HG03442 (cell line): ENCODE measurements around the gene HTR3D.
"Not testable (repeated sequence)": the region's sequence is repeated elsewhere in the genome, so short reads cannot be mapped to it uniquely, and the experiment has no call there.

ENCODE experiments used
- ATAC-seq: cut with Tn5 transposase; IDR thresholded peaks from one replicate; pipeline ENCODE4 v1.9.1; 2021; ENCODE audit warnings: mild to moderate bottlenecking, moderate library complexity; ENCODE audit not compliant: unreplicated experiment

The HTR3D gene, protein sequence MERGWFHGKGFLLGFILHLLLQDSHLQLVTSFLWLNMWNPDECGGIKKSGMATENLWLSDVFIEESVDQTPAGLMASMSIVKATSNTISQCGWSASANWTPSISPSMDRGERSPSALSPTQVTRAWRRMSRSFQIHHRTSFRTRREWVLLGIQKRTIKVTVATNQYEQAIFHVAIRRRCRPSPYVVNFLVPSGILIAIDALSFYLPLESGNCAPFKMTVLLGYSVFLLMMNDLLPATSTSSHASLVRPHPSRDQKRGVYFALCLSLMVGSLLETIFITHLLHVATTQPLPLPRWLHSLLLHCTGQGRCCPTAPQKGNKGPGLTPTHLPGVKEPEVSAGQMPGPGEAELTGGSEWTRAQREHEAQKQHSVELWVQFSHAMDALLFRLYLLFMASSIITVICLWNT

DNA sequence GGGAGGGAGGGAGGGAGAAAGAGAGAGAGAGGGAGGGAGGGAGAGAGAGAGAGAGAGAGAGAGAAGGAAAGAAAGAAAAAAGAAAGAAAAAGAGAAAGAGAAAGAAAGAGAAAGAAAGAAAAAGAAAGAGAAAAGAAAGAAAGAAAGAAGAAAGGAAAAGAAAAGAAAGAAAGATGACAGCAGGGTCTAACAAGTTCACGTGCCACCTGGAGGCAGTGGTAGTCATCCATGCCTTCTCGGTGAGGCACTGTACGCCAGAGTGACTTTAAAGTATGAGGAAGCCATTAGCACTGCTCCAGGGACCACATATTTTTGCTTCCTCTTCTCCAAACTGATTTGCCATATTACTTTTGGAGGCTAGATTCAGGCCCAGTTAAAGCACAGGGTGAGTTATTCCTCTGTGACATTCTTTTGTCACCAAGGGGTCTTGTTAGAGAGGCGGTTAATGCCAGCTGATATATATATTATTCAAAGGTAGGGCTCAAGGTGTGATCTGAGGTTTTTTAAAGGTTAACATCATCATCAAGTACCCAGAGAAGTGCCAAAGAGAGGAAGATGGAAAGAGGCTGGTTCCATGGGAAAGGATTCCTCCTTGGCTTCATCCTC lies at the start of gene HTR3D:
TSS of gene HTR3D (plus strand) at position 556 of the 606 bp plus-strand sequence. CDS start at position 556, 0 bp downstream.
- ATAC-seq: no peak

DNA sequence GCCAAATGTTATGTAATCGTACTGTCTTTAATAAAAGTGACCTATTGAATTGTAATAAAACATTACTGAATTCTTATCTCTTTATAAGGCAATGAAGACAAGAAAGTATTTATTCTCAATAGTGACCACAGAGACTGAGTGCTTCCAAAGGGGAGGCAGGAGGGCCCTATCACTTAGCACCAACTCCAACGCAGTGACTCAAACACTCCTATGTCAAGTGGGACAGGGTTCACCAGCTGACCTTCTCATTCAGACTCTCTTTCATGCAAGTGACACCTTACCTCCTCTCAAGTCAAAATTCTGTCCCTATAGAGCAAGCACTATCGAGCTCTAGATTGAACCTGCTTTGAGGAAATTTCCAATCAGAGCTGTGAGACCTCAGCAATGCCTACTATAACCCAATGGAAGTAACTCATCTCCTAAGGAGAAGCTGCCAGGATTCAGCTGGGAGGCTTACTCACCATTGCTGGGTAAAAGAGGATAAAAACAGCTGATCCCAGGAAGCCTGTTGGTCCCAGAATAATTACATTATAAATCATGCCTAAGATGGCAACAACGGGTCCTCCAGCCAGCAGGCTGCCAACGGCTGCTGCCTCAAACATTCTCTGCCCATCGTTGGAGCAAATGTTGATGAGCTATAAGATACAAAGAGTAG lies 49.4 kb upstream of the HTR3D start:
- no peak for ATAC-seq

DNA sequence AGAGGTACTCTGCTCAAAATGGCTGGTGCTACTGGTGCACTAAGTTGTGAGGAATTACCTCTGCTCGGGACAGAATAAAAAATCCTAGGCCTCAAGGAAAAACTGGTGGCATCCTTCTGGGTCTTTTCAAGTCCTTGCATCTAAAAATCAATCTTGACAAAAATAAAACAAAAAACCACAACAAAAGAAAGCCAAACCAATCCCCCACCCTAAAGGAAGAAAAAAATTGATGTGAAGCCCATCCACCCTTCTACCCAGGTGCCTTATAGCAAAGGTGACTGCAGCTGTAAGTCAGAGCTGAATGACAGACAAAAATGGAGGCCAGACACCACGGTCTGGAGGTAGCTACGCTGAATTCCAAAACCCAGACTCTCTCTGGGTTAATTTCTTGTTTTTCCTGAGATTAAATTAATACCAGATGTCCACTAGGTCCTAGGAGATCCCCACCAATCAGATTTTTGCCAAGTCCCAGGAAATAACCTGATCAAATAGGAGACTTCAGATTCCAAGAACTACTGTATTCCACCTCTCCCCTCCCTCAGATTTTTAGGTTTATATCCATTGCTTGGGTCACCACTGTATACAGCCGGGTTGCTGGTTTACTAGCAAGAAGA lies 47.3 kb upstream of the HTR3D start:
- ATAC-seq: no peak

DNA sequence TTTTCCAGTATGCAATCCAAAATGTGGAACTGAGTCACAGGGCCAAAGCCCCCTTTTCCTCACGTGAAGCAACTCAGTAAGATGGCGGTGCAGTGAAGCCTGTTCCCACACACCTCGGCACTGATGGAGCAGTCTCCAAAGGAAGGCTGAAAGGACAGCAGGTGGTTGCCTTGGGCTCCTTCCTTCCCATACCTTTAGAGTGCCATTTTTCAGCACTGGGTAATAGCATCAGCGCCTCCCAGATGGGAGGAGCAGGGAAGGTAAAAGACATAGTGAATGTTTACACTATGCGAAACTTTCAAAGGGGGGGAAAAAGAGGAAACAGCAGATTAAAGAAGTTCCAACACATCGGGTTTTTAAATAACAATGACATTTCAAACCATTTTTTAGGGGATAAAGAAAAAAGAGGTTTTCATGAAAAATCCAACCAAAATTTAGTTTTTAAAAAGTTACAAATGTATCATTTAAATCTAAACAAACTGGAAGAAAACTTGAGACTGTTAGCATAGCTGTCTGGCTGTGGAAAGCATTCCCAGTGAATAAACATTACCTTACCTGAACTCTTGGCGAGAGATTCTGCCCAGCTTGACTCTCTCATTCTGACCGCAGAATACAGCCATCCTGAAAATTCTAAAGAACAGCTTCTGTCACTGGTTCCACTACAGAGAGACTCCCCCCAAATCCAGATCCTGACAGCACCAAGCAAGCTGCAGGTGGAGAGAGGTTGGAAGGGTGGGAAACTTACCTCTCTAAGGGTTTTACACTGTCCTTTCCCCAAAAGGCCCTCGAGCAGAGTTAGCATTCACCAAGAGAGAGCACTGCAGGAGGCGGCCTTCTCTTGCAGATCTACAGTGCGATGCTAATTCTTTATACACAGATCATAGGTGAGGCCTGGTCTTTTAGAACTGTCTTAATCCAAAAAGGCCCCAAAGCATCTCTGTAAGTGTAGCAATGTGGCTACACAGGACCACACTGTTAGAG lies 46.5 kb upstream of the HTR3D start:
- no peak for ATAC-seq

DNA sequence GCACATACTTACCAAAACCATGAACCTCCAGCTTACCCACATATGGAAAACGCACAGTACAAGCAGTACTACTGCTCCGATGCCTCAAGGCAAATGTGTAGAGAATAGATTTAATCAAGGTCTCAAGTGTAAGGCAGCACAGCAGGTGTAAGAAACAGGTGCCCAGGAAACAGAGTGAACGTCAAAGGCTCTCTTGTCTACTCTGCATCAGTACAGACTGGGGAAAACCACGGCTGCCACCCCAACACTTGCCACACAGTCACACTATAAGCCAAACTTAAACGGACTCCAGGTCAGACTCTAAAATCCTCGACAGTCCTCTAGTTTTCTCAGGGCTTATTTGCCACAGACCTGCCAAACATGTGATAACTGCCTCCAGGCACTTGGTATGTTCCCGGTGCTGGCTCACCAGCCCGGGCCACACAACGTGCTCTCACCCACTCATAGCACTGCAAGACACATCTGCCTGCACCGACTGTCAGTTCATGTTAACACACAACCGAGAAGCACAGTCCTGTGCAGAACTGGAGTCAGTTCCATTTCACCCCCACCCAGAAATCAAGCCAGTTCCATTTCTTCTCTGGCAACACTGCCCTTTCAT lies 44.4 kb upstream of the HTR3D start:
- no peak for ATAC-seq

DNA sequence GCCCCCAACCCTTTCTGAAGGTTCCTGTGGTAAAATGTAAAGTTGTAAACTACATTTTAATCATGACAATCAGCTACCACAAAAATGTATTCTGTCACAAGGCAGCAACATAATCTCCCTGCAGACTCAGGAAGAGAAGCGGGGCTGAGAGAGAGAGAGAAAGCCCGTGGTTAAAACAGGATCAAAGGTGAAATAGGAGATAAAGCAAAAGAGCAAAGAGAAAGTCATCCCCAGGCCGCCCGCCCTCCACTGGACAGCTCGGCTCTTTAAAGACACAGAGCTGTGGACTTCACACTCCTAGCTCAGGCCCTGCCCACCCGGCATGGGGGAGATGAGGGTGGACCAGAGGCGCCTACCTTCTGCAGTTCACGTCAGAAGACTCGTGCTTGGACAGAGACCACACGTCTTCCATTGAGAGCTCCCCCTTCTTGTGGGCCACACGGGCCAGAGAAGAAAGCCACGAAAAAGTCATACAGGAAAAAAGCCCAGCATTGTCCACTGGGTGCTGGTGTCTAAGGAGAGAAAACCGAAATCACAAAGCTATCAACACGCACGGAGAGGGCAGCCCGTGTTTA lies 43.2 kb upstream of the HTR3D start:
- ATAC-seq: no peak

DNA sequence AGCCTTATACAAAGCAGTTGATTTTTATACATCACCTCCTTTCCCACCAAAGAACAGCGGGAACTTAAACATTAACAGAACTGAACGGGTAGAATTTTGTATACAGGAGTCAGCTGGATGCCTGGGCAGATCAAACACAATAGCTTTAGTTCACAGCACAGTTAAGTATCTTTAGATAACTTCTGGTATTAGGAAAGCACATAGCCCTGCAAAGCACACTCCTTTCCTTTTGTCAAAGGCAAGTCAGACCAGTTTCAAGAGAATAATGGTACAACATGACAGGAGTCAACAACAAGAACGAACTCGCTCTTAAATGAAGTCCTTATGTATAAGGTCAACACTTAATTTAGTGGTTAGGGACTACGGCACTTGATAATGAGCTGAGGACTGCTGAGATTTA lies 40.1 kb upstream of the HTR3D start:
- ATAC-seq: no peak

DNA sequence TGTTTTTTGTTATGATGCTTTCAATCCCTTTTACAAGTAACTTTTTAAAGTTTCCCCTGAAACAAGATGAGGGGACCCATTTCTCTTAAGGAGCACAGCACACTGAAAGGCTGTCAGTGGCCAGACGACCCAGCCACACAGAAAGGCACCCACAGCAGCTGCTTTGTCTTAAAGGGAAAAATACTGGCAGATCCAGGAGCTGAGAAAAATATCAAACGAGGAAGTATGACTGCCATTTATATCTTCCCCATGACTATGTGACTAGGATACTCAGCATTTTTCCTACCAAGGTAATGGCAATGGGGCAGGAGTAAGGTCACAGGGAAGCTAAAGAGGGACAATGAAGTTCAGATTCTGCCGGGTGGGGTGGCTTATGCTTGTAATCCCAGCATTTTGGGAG lies 29.8 kb upstream of the HTR3D start:
- no peak for ATAC-seq

DNA sequence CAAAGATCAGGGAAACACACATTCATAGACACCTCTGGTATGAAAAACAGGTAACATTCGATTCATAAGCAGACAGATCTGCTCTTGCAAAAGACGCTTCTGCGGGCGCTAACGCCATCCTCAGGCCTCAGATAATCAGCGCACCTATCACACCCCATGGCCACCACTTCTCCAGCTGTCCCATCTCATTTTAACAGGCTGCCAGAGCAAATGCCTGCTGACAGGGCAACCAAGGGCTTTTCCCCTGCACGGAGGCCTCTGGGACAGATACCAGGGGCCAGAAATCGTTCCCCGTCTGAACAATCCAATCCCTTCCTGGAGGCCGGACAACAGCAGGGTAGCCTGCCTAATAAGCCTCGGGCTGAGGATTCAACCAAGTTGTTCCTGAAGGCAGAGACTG lies 29.1 kb upstream of the HTR3D start:
- no peak for ATAC-seq

DNA sequence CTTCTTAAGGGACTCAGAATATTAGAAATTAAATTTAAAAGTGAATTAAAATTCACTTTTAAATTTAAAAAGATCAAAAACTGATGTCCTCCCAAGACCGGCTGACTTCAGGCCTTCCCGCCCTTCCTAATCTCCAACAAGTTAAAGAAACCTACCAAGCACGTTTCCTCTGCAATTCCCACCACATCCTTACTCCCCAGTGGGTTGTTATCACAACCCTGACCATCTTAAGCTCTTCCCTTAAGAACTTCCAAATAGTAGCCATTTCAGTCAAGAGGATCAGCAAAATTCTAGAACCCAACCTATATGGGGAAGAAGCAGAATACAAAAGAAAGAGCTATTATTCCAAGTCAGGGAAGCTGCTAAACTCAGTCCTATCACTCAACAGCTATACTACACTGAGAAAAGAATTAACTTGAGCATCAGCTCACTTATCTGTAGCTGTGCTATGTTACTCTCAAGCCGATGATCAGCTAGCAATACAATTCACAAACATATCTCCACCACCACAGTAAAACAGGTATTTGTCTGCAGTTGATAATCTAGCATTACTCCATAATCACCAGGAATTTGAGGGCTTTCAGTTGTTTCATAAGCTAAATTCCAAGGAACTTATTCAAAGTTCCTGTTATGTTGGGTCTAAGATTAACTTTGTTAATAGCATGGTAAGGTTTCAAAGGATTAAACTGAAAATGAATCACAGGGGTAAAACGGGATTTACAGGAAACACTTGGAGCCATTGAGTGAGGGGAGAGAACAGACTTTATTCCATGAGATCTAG lies 28.2 kb upstream of the HTR3D start:
- no peak for ATAC-seq

DNA sequence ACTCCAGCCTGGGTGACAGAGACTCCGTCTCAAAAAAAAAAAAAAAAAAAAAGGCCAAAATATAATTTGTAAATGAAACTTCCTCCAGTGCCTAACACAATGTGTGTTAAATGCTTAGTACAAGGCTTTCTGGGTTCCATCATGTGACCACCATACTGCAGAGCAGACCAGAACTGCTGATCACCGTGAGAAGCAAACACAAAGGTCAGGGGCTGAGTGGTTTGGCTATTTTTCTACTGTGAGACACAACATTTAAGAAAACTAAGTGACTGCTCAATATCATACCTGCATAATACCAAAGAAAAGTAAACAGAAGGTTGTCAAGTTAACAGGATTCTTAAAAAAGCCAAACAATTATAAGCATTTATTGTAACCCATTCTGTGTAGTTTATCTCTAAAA lies 27.1 kb upstream of the HTR3D start:
- no peak for ATAC-seq

DNA sequence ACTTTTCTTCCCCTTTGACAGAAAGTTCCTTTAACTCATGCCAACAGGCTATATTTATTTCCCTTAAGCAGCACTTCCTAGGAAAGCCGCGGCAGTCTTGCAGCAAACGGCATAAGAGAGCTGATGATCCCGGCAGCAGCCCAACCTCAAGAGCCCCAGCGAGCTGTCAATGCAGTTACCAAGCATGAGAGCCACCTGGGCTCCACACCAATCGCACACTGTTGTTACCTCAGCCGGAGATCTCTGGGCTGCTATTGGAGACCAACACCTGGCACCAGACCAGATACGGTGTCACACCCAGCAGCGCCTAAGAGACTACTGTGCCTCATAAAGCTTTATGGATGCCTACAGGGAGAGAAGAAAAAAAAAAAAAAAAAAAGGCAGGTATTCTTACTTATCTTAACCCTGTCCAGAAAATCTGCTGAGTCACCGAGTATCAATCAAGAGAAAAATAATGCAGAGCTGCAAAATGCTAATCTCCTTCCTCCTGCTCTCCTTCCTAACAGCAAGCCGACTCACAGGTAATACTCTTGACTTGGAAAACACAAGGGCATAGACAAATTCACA lies 25.5 kb upstream of the HTR3D start:
- no peak for ATAC-seq

DNA sequence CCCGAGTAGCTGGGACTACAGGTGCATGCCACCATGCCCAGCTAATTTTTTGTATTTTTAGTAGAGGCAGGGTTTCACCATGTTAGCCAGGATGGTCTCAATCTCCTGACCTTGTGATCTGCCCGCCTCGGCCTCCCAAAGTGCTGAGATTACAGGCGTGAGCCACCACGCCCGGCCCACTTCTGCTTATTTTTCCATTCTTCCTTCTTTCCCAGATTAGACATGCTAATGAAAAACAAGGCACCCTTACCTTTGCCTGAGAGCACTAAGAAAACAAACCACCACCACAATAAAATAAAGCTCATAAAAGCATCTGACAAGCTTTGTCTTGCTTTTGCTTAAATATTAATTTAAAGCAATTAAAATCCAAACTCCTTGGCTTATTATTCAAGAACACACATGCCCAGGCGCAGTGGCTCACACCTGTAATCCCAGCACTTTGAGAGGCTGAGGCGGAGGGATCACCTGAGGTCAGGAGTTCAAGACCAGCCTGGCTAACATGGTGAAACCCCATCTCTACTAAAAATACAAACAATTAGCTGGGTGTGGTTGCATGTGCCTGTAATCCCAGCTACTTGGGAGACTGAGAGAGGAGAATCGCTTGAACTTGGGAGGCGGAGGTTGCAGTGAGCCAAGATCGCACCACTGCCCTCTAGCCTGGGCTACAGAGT lies 24.3 kb upstream of the HTR3D start:
- ATAC-seq: not testable (repeated sequence)

DNA sequence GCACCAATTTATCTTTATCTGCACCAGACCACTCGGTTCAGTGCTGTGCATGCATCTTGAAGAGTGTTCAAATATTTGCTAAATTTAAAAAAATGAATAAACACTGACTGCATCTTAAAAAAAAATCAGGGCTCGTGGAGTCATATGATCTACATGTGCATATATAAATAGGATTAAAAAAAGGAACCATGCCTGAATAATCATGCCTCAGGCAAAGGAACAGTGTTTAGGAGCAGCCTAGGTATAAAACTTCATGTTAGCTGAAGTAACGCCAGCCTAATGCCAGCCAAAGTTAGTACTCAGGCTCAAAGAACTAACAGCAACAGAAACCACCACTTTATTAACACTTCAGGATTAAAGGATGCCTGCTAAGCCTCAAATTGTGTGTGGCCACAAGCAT lies 23.4 kb upstream of the HTR3D start:
- no peak for ATAC-seq

DNA sequence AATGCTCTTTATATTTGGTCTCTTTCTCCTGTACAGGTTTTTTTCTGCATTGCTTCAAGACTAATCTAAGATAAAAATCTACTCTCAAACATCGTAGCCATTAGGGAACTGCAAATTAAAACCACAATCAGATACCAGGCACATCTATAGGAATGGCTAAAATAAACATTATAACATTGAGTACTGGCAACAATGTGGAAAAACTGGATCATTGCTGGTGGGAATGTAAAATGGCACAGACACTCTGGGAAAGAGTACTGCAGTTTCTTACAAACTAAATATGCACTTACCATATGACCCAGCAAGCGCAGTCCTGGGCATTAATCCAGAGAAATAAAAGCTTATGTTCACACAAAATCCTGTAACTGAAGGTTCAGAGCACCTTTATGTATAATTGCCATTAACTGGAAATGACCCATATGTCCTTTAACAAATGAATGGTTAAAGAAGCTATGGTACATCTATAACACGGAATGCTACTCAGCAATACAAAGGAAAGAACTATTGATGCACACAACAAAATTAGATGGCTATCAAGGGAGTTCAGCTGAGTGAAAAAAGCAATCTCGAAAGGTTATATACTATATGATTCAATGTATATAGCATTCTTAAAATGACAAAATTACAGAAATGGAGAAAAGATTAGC lies 20.2 kb upstream of the HTR3D start:
- ATAC-seq: no peak

DNA sequence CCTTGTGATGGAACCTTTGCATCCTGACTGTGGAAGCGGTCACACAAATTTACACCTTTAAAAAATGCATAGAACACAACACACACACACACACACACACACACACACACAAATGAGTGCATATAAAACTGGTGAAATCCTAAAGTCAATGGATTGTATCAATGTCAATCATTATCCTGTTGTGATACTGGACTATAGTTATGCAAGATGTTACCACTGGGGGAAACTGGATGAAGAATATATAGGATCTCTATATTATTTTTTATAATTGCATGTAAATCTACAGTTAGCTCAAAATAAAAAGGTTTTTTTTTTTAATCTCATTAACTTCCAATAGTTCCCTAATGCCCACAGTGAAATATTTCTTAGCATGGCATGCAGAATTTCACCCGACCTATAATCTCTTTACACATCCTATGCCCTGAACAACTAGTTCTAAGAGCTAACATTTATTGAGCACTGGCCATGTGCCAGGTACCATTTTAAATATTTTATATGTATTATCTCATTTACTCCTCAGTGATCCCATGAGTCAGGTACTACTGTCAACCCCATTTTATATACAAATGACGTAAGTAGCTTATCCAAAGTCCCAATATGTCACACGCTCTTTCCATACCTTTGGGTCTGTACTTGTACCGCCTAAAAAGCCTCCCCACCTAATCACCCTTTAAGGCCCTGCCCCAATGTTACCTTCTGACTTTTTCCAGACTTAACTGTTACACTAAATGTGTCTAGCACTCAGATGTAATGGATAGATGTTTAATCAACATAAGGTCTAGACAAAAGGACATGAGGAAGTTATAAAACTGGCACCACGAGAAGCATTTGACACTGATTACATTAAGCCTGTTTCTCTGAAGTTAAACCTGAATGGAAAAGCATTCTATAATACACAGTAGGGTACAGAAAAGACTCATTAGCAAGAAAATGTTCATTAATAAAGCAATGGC lies 19.3 kb upstream of the HTR3D start:
- no peak for ATAC-seq
